Measurements from ENCODE around the gene DIO2. TPM values are rescaled to one million over a fixed set of nuclear protein-coding genes. Genes with fewer than 3 reads are reported as not detected.

DIO2 gene
- polyA plus RNA-seq, 1 of the 3 experiments (the other 2 are of a cell fraction) = 1.1 TPM

DNA sequence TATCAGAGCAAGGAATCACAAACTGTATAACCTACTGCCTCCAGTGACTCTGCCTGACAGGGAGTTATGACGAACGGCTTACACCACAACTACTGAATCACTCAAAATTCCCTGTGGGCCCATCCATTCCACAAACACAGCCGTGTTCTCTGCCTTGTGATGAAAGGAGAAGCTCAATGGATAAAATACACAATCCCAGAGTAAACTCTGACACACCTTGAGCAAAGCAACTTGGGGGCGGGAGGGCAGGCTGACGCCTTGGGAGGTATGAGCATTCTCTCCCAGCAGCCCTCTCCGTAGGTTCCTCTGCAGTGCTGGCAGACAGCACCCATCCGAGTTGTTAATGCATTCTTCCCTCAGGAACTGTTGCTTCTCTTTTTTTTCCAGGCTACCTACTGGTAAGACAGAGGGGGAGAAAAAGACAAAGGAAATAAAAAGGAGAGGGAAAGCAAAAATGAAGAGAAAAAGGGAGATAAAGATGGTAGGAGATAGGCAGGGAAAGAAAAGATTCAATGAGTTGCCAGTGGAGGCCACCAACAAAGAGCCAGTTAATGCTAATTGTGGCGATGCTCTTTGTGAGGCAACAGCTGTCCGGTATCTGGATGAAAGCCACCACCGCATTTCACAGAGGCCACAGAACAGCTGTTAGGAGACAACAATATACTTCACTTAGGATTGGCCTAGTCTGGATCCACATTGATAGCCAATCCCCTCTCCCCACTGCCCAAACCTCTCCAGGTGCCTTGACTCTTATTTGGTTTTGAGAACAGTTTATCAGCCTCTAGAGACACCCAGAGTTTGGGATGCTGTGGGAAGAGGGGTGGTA, 4.7 kb upstream of the DIO2 start (continued):
- TF ChIP-seq, protein P1, sequence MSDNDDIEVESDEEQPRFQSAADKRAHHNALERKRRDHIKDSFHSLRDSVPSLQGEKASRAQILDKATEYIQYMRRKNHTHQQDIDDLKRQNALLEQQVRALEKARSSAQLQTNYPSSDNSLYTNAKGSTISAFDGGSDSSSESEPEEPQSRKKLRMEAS (IDR thresholded peaks at IDR 0.05; ENCODE audit: low read depth) = 0 out of 2 replicates have a peak, but pooled peaks have one; percentile 27
- TF ChIP-seq, protein P2, sequence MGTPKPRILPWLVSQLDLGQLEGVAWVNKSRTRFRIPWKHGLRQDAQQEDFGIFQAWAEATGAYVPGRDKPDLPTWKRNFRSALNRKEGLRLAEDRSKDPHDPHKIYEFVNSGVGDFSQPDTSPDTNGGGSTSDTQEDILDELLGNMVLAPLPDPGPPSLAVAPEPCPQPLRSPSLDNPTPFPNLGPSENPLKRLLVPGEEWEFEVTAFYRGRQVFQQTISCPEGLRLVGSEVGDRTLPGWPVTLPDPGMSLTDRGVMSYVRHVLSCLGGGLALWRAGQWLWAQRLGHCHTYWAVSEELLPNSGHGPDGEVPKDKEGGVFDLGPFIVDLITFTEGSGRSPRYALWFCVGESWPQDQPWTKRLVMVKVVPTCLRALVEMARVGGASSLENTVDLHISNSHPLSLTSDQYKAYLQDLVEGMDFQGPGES (IDR thresholded peaks at IDR 0.05; ENCODE audit: low read depth, low read length) = no peak
- TF ChIP-seq, protein P3, sequence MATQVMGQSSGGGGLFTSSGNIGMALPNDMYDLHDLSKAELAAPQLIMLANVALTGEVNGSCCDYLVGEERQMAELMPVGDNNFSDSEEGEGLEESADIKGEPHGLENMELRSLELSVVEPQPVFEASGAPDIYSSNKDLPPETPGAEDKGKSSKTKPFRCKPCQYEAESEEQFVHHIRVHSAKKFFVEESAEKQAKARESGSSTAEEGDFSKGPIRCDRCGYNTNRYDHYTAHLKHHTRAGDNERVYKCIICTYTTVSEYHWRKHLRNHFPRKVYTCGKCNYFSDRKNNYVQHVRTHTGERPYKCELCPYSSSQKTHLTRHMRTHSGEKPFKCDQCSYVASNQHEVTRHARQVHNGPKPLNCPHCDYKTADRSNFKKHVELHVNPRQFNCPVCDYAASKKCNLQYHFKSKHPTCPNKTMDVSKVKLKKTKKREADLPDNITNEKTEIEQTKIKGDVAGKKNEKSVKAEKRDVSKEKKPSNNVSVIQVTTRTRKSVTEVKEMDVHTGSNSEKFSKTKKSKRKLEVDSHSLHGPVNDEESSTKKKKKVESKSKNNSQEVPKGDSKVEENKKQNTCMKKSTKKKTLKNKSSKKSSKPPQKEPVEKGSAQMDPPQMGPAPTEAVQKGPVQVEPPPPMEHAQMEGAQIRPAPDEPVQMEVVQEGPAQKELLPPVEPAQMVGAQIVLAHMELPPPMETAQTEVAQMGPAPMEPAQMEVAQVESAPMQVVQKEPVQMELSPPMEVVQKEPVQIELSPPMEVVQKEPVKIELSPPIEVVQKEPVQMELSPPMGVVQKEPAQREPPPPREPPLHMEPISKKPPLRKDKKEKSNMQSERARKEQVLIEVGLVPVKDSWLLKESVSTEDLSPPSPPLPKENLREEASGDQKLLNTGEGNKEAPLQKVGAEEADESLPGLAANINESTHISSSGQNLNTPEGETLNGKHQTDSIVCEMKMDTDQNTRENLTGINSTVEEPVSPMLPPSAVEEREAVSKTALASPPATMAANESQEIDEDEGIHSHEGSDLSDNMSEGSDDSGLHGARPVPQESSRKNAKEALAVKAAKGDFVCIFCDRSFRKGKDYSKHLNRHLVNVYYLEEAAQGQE (IDR thresholded peaks at IDR 0.05; ENCODE audit: low read depth, low read length) = no peak
- TF ChIP-seq EP300 (IDR thresholded peaks at IDR 0.05; ENCODE audit: borderline replicate concordance in 1 of 2, low read depth in 1 of 2, low read length in 1 of 2) = 0 out of 4 replicates have a peak, but pooled peaks of 1 of the 2 experiments have one; percentile 28
- no peak for TF ChIP-seq MEF2A (IDR thresholded peaks at IDR 0.05; ENCODE audit: borderline replicate concordance, low read depth)
- TF ChIP-seq, protein P4, sequence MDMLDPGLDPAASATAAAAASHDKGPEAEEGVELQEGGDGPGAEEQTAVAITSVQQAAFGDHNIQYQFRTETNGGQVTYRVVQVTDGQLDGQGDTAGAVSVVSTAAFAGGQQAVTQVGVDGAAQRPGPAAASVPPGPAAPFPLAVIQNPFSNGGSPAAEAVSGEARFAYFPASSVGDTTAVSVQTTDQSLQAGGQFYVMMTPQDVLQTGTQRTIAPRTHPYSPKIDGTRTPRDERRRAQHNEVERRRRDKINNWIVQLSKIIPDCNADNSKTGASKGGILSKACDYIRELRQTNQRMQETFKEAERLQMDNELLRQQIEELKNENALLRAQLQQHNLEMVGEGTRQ (IDR thresholded peaks at IDR 0.05; ENCODE audit: borderline replicate concordance, low read depth, low read length) = no peak

DNA sequence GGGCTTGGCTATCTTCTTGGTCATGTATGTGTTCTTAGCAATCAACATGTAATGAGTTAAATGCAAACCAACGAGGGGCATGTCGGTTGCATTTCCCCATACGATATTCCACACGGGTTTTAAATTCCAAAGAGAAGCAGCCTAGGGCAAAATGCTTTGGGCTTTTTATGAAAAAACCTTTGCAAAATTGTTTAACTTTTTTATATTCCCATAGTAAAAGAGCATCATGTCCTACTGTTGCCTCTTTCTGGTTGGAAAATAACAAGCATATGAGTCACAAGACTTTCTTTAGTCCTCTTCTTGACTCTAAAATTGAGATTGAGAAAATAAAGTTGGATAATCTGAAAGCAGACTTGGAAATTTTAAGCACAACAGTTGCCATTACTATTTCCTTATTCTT, 3.8 kb upstream of the DIO2 start:
- Histone ChIP-seq H2AFZ (ENCODE audit: low read depth) (peak overlapping the region; percentile 12; the same call in 1 of the 2 replicates), H3K27me3 (ENCODE audit: insufficient read depth) (no peaks in the 10 kb centered on the region), H3K9me3 (no peaks in the 10 kb centered on the region), H3K27ac (ENCODE audit: low read depth in 2 of 2, low read length in 1 of 2) (no peak overlapping the region), H3K9me2 (no peaks in the 10 kb centered on the region), H3K4me1 (ENCODE audit: control insufficient read depth in 1 of 2, insufficient read depth in 2 of 2, low read depth in 1 of 2, low read length in 1 of 2) (peaks cover 0 to 3% of the 10 kb centered on the region in 2 experiments; a peak in 2 of 4 replicates), H3F3A (replicated peaks; ENCODE audit: insufficient read depth) (no peaks in the 10 kb centered on the region), H4K20me1 (ENCODE audit: insufficient read depth) (no peaks in the 10 kb centered on the region), H3K4me3 (ENCODE audit: low read depth in 2 of 2, low read length in 1 of 2) (no peak overlapping the region), H3K9ac (no peak overlapping the region), H3K79me2 (ENCODE audit: insufficient read depth) (no peaks in the 10 kb centered on the region), H3K4me2 (no peak overlapping the region), H3K36me3 (replicated peaks in 1 of 2; ENCODE audit: control insufficient read depth in 1 of 2, insufficient read depth in 2 of 2, low read length in 1 of 2) (no peaks in the 10 kb centered on the region)
- ChIA-PET CTCF (no interaction called here), POLR2A (no interaction called here)
- TF ChIP-seq YY1 (IDR thresholded peaks at IDR 0.05; ENCODE audit: low read depth) = no peak
- TF ChIP-seq MXI1 (IDR thresholded peaks at IDR 0.05; ENCODE audit: low read depth, low read length) = no peak
- TF ChIP-seq, protein P5, sequence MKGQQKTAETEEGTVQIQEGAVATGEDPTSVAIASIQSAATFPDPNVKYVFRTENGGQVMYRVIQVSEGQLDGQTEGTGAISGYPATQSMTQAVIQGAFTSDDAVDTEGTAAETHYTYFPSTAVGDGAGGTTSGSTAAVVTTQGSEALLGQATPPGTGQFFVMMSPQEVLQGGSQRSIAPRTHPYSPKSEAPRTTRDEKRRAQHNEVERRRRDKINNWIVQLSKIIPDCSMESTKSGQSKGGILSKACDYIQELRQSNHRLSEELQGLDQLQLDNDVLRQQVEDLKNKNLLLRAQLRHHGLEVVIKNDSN (IDR thresholded peaks at IDR 0.05; ENCODE audit: borderline replicate concordance, low read depth) = no peak
- WGBS (ENCODE audit: low lambda C conversion rate) = 44% methylated on average over 4 of the region's 4 CpGs
- no peak for DNase-seq

All from SK-N-SH (cell line).